ENCODE data around the gene UBE2V1.
"Not testable (repeated sequence)": the region's sequence is repeated elsewhere in the genome, so short reads cannot be mapped to it uniquely, and the experiment has no call there.

UBE2V1 gene

GRCh38 chr20:50115591-50116367, 2.8 kb upstream of the UBE2V1 start:
- peak; percentile 60 to 90 for DNase-seq (ENCODE audit: low read depth in 1 of 2, low spot score in 1 of 2)

- no peak for DNase-seq (ENCODE audit: low read depth in 1 of 2, low spot score in 1 of 2)
Observed at GRCh38 chr20:50115041-50115512, 2.1 kb upstream of the UBE2V1 start.

GRCh38 chr20:50113420-50114224, 672 bp upstream of the UBE2V1 start:
- DNase-seq (ENCODE audit: low read depth in 1 of 2, low spot score in 1 of 2) = no peak

GRCh38 chr20:50111829-50112495, 988 bp downstream of the UBE2V1 start:
- no peak for DNase-seq (ENCODE audit: low read depth in 1 of 2, low spot score in 1 of 2)

DNA sequence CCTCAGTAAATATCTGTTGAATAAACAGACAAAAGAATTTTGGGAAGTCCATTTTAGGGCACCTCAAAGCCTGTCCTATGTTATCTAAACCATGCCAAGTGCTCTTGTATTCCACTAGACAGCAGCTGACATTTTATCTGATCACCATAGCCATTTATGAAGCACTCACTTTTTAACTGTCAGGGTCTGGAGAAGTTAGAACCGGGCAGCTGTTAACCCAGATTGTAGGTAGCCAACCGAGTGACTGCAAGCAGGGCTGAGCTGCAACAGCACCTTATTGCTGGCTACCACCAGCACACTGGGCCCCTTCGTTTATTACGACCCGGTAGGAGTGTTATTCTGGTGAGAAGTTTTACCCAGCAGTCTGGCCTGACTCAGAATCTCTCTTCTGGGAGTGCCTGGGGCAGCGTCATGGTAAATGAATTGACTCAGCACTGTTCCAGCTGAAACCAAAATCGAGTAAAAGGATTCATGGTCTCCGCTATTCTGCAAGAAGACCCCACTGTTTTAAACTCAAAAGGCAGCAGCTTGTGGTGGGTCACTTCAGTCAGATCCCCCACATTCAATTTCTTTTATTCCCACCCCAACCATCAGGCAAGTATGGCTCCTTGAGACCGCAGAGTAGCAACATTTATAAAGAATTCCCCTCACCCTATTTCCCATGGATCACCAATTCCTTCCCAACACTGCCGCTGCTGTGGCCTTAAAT, 1.7 kb downstream of the UBE2V1 start:
- DNase-seq (ENCODE audit: low read depth in 1 of 2, low spot score in 1 of 2) = peak in 1 of 2 donors; percentile 49

DNA sequence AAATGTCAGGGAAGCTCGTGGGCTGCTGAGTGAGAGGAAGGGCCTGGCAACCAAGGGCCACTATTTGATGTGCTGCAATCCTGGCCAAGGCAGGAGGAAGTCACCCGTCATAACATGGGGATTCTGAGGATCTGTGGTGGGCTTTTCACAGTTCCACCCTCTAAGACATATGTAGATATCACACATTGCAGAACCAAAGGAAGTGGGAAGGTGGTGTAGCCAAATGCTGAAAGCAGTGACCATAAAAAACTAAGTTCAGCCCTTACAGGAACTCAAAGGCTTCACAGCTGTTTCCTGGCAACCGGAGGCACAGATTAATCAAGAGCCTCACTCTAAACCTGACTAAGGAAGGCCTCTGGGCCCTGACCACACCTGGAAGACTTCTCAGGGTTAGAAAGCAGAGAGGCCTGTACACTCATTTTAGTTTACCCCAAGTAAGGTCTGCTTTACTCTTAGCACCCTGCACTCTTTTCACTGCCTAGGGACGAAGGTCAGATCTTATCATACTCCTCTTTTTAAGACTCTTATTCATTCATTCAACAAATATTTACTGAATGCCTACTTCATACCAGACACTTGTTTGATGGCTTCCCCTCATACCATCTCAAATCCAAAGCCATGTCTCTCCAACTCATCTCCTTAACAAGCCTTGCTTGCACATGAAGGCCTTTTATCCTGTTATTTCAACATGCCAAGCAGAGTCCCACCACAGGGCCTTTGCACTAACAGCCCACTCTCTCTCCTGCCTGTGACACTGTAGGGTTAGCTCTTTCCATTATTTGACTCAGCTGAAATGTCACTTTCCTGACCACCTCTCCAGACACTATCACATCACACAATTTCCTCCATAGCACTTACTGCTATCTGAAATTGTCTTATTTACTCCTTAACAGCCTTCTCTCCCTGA, 2.6 kb downstream of the UBE2V1 start:
- no peak for DNase-seq (ENCODE audit: low read depth in 1 of 2, low spot score in 1 of 2)

DNA sequence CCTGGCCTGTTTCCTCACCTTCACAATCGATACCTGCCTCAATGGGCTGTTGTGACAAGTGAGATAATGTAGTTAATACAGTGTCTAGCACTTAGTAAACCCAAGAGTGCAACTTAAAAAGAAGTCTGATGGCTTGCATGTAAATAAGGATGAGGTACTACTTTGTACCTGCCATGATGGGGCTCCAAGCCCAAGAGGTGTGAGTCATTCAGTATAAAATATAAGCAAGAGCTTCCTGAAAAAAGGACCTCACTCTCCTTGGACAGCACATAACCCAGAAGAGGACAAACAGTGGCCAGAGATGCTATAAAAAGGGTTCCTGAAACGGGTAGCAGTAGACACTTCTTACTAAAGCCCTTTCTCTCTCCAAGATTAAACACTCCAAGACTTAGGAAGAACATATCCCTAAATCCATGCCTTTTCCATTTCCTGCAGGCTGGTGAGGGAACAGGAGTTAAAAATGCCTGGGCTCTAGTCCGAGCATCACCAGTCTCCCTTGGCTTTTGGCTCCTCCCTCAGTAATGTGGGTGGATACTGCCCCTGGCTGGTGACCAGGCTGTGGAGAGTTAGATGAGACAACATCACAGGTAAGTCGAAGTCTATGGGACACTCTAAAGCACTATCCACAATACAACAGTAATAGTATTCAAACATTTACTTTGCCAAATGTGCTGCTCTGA, 4.3 kb downstream of the UBE2V1 start:
- DNase-seq (ENCODE audit: low read depth in 1 of 2, low spot score in 1 of 2) = no peak

- no peak for DNase-seq (ENCODE audit: low read depth in 1 of 2, low spot score in 1 of 2)
Observed at GRCh38 chr20:50107796-50108331, 5.1 kb downstream of the UBE2V1 start.

GRCh38 chr20:50107086-50107660, 5.8 kb downstream of the UBE2V1 start:
- DNase-seq (ENCODE audit: low read depth in 1 of 2, low spot score in 1 of 2) = no peak

- DNase-seq (ENCODE audit: low read depth in 1 of 2, low spot score in 1 of 2) = not testable (repeated sequence)
Observed at GRCh38 chr20:50106669-50107068, 6.3 kb downstream of the UBE2V1 start.

DNA sequence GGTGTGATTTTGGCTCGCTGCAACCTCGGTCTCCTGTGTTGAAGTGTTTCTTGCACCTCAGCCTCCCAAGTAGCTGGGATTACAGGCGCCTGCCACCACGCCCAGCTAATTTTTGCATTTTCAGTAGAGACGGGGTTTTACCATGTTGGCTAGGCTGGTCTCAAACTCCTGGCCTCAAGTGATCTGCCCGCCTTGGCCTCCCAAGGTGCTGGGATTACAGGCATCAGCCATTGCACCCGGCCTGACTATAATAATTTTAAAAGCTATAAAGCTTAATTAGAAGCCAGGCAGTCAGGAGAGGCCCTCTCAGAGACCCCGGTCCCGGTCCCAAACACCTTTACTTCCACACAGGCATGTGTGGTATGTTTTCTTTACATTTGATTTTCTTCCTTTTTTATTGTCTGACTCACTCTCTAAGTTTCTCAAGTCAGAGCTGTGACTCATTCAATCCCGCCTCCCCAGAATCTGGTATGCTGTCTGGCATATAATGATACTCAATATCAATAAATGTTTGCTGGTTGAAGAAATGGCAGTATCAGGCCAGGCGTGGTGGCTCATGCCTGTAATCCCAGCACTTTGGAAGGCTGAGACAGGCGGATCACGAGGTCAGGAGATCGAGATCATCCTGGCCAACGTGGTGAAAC, 9.4 kb downstream of the UBE2V1 start:
- DNase-seq (ENCODE audit: low read depth in 1 of 2, low spot score in 1 of 2) = peak in 1 of 2 donors; percentile 36

- DNase-seq (ENCODE audit: low read depth in 1 of 2, low spot score in 1 of 2) = not testable (repeated sequence)
Observed at GRCh38 chr20:50102551-50102950, 10.4 kb downstream of the UBE2V1 start.

GRCh38 chr20:50101887-50102286, 11.1 kb downstream of the UBE2V1 start:
- DNase-seq (ENCODE audit: low read depth in 1 of 2, low spot score in 1 of 2) = no peak

DNA sequence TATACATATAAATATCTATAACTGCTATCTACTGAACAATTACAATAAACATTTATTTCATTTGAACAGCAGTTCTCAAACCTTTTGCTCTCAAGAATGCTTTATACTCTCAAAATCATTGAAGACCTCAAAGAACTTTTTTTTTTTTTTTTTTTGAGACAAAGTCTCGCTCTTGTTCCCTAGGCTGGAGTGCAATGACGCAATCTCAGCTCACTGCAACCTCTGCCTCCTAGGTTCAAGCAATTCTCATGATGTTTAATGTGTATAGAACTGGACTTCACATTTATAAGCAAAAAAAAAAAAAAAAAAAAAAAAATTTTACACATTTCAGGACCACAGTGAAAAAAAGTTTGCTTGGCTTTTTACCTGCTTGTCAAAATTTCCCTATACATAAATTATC, 11.7 kb downstream of the UBE2V1 start:
- no peak for DNase-seq (ENCODE audit: low read depth in 1 of 2, low spot score in 1 of 2)

DNA sequence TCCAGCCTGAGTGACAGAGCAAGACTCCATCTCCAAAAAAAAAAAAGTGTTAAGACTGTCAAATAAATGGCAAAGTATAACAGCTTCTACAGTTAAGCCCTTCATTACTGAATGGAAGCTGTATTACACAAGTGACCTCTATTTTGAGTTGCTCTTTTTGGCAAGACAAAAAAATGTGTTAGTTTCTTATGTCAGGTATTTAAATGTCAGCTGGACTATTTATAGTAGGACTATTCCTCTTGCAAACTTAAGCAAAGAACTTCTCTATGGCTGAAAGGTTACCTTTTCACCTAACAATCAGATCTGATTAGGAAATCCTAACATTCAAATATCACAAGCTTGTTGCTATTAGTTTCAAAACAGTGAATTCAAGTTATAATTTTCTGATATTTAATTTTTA, 12.4 kb downstream of the UBE2V1 start:
- no peak for DNase-seq (ENCODE audit: low read depth in 1 of 2, low spot score in 1 of 2)

- DNase-seq (ENCODE audit: low read depth in 1 of 2, low spot score in 1 of 2) = no peak
Observed at GRCh38 chr20:50099565-50099991, 13.4 kb downstream of the UBE2V1 start.

GRCh38 chr20:50099113-50099512, 13.8 kb downstream of the UBE2V1 start:
- no peak for DNase-seq (ENCODE audit: low read depth in 1 of 2, low spot score in 1 of 2)

- DNase-seq (ENCODE audit: low read depth in 1 of 2, low spot score in 1 of 2) = no peak
Observed at GRCh38 chr20:50098259-50098658, 14.7 kb downstream of the UBE2V1 start.

All from activated CD4-positive, alpha-beta T cell treated with anti-CD3 and anti-CD28 coated beads, Interleukin-2, amount 50 U/mL, for 24 hours (primary cell).